Ishikawa (cell line): Measurements from ENCODE around the gene NEO1.

ENCODE experiments used
- CEBPB ChIP-seq: IDR thresholded peaks from 2 replicates; pipeline ENCODE4 v1.6.1; 2012
- CREB1 ChIP-seq: IDR thresholded peaks from 2 replicates; pipeline ENCODE4 v1.6.1; 2012; ENCODE audit warnings: low read depth
- EGR1 ChIP-seq: IDR thresholded peaks from 2 replicates; pipeline ENCODE4 v1.6.1; 2012
- EP300 ChIP-seq: IDR thresholded peaks from 2 replicates; pipeline ENCODE4 v1.6.1; 2012; ENCODE audit warnings: borderline replicate concordance
- FOXM1 ChIP-seq: IDR thresholded peaks from 2 replicates; pipeline ENCODE4 v1.6.1; 2012; ENCODE audit warnings: low read depth, borderline replicate concordance
- NFIC ChIP-seq: IDR thresholded peaks from 2 replicates; pipeline ENCODE4 v1.6.1; 2012
- RAD21 ChIP-seq: IDR thresholded peaks from 2 replicates; pipeline ENCODE4 v1.6.1; 2012; ENCODE audit warnings: low read depth
- TAF1 ChIP-seq: IDR thresholded peaks from 2 replicates; pipeline ENCODE4 v1.6.1; 2012; ENCODE audit warnings: low read depth, mild to moderate bottlenecking
- TCF12 ChIP-seq: IDR thresholded peaks from 2 replicates; pipeline ENCODE4 v1.6.1; 2012; ENCODE audit warnings: low read depth
- TEAD4 ChIP-seq: IDR thresholded peaks from 2 replicates; pipeline ENCODE4 v1.6.1; 2012
- YY1 ChIP-seq: IDR thresholded peaks from 2 replicates; pipeline ENCODE4 v1.6.1; 2012; ENCODE audit warnings: low read depth
- ZBTB7A ChIP-seq: IDR thresholded peaks from 2 replicates; pipeline ENCODE4 v1.6.1; 2012; ENCODE audit warnings: low read depth
- TF ChIP-seq, protein P1 (sequence below): IDR thresholded peaks from 2 replicates; pipeline ENCODE4 v1.6.1; 2012
- TF ChIP-seq, protein P2 (sequence below): IDR thresholded peaks from 2 replicates; pipeline ENCODE4 v1.6.1; 2012
- TF ChIP-seq, protein P3 (sequence below): IDR thresholded peaks from 2 replicates; pipeline ENCODE4 v1.6.1; 2012; ENCODE audit warnings: low read depth, mild to moderate bottlenecking

Gene NEO1

DNA sequence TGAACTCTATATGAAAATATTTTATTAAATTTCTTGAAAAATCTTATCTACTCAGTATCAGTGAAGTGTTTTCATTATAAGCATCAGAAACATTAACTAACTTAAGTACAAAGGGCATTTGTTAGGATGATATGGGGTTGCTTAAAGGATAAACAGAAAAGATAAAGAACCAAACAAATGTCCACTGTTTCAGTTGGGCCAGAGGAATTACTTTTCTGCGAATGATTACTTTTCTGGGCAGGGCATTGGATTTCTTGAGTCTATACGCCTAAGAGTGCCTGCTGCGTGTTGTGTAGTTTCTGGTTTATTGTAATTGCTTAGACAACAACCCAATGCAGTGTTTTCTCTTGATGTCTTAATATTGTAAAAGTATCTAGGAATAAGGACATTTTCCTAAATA, 52.8 kb downstream of the NEO1 start:
- no peak for TF ChIP-seq EGR1
- TF ChIP-seq CEBPB: no peak
- TF ChIP-seq, protein P1, sequence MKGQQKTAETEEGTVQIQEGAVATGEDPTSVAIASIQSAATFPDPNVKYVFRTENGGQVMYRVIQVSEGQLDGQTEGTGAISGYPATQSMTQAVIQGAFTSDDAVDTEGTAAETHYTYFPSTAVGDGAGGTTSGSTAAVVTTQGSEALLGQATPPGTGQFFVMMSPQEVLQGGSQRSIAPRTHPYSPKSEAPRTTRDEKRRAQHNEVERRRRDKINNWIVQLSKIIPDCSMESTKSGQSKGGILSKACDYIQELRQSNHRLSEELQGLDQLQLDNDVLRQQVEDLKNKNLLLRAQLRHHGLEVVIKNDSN: no peak
- TF ChIP-seq TEAD4: no peak
- TF ChIP-seq, protein P2, sequence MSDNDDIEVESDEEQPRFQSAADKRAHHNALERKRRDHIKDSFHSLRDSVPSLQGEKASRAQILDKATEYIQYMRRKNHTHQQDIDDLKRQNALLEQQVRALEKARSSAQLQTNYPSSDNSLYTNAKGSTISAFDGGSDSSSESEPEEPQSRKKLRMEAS: no peak
- TF ChIP-seq, protein P3, sequence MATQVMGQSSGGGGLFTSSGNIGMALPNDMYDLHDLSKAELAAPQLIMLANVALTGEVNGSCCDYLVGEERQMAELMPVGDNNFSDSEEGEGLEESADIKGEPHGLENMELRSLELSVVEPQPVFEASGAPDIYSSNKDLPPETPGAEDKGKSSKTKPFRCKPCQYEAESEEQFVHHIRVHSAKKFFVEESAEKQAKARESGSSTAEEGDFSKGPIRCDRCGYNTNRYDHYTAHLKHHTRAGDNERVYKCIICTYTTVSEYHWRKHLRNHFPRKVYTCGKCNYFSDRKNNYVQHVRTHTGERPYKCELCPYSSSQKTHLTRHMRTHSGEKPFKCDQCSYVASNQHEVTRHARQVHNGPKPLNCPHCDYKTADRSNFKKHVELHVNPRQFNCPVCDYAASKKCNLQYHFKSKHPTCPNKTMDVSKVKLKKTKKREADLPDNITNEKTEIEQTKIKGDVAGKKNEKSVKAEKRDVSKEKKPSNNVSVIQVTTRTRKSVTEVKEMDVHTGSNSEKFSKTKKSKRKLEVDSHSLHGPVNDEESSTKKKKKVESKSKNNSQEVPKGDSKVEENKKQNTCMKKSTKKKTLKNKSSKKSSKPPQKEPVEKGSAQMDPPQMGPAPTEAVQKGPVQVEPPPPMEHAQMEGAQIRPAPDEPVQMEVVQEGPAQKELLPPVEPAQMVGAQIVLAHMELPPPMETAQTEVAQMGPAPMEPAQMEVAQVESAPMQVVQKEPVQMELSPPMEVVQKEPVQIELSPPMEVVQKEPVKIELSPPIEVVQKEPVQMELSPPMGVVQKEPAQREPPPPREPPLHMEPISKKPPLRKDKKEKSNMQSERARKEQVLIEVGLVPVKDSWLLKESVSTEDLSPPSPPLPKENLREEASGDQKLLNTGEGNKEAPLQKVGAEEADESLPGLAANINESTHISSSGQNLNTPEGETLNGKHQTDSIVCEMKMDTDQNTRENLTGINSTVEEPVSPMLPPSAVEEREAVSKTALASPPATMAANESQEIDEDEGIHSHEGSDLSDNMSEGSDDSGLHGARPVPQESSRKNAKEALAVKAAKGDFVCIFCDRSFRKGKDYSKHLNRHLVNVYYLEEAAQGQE: no peak
- no peak for TF ChIP-seq TCF12
- no peak for TF ChIP-seq YY1
- no peak for TF ChIP-seq FOXM1
- TF ChIP-seq ZBTB7A: no peak
- TF ChIP-seq EP300: no peak
- TF ChIP-seq NFIC: no peak

DNA sequence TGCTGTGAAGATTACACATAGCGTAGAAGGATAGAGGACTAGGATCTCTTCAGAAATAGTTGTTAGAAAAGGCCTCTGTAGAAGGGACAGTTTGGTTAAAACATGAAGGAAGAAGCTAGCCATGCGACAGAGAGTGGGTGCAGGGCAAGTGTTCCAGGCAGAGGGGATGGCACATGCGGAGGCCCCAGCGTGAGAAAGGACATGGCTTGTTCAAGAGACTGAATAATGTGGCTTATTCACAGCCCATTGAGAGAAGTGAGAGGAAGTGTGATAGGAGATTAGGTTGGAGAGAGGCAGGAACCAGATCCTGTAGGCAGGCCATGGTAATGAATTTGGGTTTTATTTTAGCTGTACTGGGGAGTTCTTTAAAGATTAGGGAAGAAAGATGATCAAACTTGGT, 56.4 kb downstream of the NEO1 start:
- no peak for TF ChIP-seq NFIC
- TF ChIP-seq, protein P3: no peak
- no peak for TF ChIP-seq CEBPB
- TF ChIP-seq, protein P1: no peak
- TF ChIP-seq, protein P2: no peak
- TF ChIP-seq TAF1: no peak
- no peak for TF ChIP-seq YY1
- no peak for TF ChIP-seq TEAD4
- no peak for TF ChIP-seq FOXM1
- TF ChIP-seq ZBTB7A: no peak

DNA sequence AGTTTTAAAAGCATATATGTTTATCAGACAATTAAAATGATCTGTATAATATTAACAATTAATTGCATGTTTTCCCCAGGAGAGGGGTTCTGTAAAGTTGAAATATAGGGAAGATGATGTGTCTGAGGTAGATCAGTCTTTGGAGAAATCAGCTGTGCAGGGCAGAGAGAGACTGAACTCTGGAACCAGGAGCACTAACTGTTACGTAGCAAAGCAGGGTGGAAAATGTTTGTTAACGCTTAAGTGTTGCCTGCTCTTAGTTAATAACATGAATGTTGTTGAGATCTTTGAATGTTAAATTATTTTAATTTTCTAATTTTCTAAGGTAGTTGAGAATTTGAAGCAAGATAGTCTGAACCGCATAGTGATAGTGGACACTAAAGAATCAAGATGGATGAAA, 57.5 kb downstream of the NEO1 start:
- TF ChIP-seq, protein P2: no peak
- TF ChIP-seq CREB1 (no peak), FOXM1 (no peak), CEBPB (no peak)

DNA sequence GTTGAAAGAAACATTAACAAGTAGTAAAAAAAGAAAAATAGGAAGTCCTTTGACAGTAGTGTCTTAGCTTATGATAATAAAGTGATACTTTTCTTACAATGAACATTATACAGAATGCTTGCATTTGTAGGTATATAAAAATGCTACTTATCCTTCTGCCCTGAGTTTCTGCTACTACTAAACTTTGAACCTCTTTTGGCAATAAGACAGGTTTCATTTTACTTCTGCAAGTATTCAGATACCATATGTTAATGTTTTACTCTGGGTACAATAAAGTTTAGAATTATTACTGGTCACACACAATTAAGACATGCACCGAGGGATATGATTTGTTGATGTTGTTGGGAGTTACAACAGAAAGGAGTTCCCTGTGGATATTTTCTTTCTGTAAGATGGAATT, 57.9 kb downstream of the NEO1 start:
- TF ChIP-seq CEBPB: no peak
- TF ChIP-seq RAD21: no peak
- TF ChIP-seq TCF12: no peak
- TF ChIP-seq ZBTB7A: no peak
- TF ChIP-seq EP300: no peak
- TF ChIP-seq CREB1: no peak
- TF ChIP-seq, protein P2: no peak
- TF ChIP-seq, protein P1: no peak
- no peak for TF ChIP-seq FOXM1
- TF ChIP-seq TEAD4: no peak
- no peak for TF ChIP-seq TAF1
- no peak for TF ChIP-seq EGR1
- TF ChIP-seq NFIC: no peak
- TF ChIP-seq, protein P3: no peak
- TF ChIP-seq YY1: no peak
